Fibroblast of skin of left quadriceps (primary cell): ENCODE measurements around the gene QRICH2.
"Not testable (repeated sequence)": the region's sequence is repeated elsewhere in the genome, so short reads cannot be mapped to it uniquely, and the experiment has no call there.

Source experiments
- DNase-seq, 2 experiments: peaks; one replicate each; pipeline ENCODE4 v3.0.0-alpha.2; 2013; ENCODE audit warnings: low read depth in 2 of 2

Gene QRICH2, protein sequence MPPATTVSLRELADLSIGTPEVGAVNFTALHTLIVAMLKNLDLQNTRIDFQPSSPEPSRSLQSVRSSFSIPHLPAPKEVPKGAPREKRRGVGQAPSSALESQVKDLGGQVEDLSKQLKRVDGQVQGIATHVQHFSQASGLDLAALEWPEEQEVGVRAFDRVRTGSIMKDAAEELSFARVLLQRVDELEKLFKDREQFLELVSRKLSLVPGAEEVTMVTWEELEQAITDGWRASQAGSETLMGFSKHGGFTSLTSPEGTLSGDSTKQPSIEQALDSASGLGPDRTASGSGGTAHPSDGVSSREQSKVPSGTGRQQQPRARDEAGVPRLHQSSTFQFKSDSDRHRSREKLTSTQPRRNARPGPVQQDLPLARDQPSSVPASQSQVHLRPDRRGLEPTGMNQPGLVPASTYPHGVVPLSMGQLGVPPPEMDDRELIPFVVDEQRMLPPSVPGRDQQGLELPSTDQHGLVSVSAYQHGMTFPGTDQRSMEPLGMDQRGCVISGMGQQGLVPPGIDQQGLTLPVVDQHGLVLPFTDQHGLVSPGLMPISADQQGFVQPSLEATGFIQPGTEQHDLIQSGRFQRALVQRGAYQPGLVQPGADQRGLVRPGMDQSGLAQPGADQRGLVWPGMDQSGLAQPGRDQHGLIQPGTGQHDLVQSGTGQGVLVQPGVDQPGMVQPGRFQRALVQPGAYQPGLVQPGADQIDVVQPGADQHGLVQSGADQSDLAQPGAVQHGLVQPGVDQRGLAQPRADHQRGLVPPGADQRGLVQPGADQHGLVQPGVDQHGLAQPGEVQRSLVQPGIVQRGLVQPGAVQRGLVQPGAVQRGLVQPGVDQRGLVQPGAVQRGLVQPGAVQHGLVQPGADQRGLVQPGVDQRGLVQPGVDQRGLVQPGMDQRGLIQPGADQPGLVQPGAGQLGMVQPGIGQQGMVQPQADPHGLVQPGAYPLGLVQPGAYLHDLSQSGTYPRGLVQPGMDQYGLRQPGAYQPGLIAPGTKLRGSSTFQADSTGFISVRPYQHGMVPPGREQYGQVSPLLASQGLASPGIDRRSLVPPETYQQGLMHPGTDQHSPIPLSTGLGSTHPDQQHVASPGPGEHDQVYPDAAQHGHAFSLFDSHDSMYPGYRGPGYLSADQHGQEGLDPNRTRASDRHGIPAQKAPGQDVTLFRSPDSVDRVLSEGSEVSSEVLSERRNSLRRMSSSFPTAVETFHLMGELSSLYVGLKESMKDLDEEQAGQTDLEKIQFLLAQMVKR (N-terminal part only)

DNA sequence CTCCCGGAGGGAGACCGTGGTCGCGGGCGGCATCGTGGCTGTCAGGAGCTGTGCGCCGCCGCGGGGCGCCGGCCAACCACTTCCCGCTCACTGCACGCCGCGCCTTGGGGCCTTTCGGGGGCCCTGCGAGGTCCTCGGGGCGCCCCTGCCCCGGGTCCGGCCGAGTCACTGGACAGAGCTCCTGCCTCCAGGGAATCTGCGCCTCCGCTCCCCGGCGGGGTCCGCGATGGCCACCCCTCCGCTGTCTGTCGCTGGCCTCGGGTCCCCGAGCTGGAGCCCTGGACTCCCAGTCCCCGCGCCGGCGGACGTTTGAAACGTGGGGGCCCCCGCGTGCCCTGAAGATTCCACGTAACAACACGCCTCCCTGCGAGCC lies at the start of gene QRICH2:
QRICH2 (minus strand) TSS at position 311 of the 373 bp plus-strand sequence; CDS start at position 33, 278 bp downstream.
- no peak for DNase-seq

- no peak for DNase-seq
These were observed 49.6 kb upstream of the QRICH2 start for GRCh38 chr17:76357597-76358158.

- no peak for DNase-seq
These were observed 48.9 kb upstream of the QRICH2 start for GRCh38 chr17:76356803-76357456.

DNA sequence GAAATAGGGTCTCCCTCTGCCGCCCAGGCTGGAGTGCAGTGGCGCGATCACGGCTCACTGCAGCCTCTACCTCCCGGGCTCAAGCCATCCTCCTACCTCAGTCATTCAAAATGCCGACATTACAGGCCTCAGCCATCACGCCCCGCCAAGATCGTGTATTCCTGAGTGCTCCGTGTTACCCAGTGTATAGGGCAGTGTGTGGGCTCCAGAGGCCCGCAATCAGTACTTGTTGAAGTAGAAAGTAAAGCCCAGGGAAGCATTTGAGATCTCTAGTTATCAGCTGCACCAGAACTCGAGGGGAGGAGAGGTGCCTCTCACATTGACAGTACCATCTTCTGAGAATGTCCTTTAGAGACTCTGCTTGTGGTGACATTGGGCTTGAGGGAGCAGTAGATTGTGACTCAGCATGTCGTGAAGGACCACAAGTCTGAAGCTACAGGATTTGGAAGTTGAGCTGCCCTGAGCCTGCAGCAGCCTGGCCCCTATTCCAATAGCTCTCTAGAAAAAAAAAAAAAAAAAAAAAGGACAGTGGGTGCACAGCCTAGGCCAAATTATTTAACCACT lies 46.8 kb upstream of the QRICH2 start:
- no peak for DNase-seq

DNA sequence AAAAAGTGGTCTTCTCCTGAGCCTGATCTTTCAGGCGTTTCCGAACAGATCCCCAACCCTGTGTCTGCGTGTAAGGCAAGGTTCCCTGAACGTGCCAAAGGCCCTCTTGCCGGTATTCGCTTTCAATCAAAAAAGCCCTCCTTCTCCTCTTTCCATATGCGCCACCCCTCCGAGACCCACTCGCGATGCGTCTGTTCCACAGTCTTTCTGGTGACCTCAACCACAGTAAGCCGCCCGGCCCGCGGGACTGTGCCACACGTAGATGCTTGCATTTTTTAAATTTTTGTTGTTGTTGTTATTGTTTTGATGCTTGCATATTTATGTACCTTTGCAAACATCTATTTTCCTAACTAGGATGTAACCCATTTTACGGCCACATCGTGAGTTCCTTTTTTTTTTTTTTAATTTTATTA lies 46.2 kb upstream of the QRICH2 start:
- no peak for DNase-seq

GRCh38 chr17:76353599-76354316 lies 45.7 kb upstream of the QRICH2 start, which contains the start of gene PRPSAP1:
Gene PRPSAP1, minus strand, starts transcription at chr17:76353916. Its CDS starts 213 bp downstream, at chr17:76353703.
- DNase-seq: peak; percentile 76 to 77

DNA sequence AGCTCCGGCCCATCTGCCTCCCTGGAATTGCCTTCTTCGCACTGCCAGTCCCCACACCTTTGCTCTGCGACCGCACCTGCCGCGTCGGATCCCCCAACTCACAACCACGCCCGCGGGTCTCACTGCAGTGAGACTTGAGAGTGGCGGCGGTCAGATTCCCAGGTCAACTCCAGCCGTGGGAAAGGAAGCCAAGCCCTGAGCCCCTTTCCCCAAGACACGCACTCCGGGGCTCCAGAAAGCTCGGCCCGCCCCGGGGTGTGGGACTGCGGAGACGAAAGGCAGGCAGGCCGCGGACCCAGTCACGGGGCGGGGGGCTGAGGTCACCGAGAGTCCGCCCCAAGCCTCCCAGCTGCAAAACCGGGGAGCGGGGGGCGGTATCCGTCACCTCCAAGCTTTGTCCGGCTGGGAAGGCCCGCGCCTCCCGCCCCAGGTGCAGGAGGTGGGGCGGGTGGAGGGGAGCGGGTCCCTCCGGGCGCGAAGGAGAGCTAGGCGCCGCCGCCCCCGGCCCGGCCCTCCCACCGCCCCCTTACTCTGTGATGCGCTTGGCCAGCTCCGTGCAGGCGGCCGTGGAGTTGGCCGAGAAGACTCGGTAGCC lies 45.0 kb upstream of the QRICH2 start:
- DNase-seq: no peak

DNA sequence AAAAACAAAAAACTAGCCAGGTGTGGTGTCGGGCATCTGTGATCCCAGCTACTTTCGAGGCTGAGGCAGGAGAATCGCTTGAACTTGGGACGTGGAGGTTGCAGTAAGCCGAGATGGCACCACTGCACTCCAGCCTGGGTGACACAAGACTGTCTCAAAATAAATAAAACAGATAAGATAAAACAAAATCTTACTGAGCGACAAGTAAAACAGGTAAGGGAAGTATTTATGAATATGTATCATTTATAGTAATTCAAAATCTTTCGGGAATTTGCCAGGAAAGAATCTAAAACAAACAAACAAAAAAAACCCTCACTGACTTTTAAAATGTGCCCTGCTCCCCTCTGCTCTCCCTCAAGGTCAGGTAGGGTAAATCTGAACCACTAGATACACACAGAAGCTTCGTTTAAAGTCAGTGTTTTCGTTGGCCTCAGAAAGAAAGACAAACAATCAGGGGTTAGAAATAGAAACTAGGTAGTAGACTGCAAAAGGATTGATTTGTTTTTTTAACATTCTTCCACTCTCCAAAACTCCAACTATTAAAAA lies 43.5 kb upstream of the QRICH2 start:
- DNase-seq: no peak

DNA sequence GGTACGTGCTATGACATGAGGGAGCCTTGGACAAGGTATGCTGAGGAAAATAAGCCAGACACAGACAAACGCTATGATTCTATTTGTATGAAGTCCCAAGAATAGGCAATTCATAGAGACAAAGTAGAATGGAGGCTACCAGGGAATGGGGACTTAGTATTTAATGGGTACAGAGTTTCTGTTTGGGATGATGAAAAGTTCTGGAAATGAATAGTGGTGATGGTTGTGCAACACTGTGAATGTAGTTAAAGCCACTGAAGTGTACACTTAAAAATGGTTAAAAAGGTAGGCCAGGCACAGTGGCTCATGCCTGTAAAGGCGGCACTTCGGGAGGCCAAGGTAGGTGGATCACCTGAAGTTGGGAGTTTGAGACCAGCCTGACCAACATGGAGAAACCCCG lies 42.4 kb upstream of the QRICH2 start:
- DNase-seq: no peak

- not testable (repeated sequence) for DNase-seq
These were observed 38.9 kb upstream of the QRICH2 start for GRCh38 chr17:76346936-76347335.

GRCh38 chr17:76345377-76345974 lies 37.4 kb upstream of the QRICH2 start:
- DNase-seq: no peak

- no peak for DNase-seq
These were observed 35.0 kb upstream of the QRICH2 start for GRCh38 chr17:76343106-76343505.

DNA sequence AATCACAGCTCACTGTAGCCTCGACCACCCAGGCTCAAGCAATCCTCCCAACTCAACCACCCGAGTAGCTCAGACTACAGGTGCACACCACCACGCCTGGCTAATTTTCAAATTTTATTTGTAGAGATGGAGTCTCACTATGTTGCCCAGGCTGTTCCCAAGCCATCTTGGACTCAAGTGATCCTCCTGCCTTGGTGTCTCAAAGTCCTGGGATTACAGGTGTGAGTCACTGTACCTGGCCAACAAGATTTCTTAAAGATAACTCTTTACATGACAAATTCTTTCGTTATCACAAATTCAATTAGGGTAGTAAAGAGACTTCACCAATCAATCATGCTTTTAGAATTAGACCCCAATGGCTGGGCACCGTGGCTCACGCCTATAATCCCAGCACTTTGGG lies 33.2 kb upstream of the QRICH2 start:
- DNase-seq: no peak

- DNase-seq: peak; percentile 13
These were observed 29.3 kb upstream of the QRICH2 start for GRCh38 chr17:76337413-76337777.

DNA sequence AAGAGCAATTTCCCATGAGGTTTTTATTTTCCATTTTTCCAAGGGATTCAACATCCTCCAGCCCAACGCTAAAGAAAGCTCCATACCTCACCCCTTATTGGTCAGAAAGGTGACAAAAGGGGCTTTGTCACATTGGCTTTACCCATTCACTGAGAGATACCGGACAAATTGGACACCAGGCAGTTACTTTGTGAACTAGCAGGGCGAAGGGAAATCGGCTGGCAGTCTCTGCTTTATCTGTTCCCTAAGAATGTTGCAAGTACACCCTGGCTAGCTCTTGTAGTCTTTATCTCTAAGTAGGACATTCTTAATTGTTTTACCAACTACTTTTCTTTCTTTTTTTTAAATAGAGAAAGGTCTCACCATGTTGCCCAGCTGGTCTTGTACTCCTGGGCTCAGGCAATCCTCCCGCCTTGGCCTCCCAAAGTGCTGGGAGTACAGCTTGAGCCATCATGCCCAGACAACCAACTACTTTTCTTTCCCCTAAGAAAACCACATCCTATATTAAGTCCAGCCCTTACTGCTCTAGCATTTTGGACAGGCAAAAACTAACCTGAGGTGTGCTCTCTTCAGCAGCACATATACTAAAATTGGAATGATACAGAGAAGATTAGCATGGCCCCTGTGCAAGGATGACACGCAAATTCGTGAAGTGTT lies 28.8 kb upstream of the QRICH2 start:
- DNase-seq: no peak

DNA sequence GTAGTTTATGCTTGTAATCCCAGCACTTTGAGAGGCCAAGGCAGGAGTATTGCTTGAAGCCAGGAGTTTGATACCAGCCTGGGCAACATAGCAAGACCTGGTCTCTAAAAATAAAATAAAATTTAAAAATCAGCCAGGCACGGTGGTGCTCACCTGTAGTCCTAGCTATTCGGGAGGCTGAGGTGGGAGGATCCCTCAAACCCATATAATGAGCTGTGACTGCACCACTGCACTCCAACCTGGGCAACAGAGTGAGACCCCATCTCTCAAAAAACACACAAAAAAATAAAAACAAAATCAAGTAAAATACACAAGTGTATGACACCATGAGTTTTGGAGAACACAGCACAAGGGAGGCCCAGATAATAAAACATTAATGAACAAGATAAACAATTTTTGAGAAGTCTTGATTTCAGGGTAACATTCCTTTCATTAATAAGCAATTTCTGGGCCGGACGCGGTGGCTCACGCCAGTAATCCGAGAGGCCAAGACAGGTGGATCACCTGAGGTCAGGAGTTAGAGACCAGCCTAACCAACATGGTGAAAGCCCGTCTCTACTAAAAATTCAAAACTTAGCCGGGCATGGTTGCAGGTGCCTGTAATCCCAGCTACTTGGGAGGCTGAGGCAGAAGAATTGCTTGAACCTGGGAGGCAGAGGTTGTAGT lies 27.8 kb upstream of the QRICH2 start:
- no peak for DNase-seq

- DNase-seq: no peak
These were observed 25.8 kb upstream of the QRICH2 start for GRCh38 chr17:76333673-76334505.
